Measurements from ENCODE around the gene ZNF485.
"Not testable (repeated sequence)": the region's sequence is repeated elsewhere in the genome, so short reads cannot be mapped to it uniquely, and the experiment has no call there.

Gene ZNF485

DNA sequence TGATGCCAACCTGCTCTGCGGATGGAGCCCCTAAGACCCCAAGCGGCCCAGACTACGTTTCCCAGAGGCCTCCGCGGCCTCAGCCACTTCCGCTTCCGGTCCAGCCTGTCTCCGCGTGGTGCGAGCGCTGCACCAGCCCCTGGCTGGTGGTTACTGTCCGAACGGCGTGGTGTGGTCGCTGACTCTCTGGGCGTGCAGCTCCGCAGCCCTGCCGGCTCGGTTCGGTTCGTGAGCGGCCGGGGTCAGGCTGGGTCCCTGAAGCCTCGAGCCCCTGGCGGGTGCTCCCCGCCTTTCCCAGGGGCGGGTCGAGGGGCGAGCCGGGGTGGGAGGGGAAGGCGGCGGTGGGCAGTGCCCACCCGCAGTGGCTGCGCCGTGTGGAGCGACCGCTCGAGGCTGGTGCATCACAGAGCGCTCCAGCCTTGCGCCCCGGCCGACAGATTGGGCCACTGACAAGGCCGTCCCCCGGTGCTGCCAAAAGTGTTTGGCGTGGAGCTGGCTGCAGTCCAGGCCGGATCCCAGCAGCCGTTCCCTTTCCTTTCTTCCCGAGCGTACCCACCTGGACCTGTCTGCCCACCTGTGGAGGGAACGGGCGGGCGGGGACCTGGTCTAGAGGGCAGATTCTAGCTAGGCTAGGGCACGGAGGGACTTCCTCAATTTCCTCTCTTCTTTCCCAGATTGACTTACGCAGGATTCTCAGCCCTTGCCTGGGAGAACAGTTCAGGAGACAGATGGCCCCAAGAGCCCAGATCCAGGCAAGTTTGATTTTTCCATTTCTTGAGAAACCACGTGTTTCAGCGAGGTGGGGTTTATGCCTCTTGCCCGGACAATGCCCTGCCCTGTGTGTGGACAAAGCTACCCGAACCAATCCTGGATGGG, at the start of gene ZNF485:
TSS of gene ZNF485 (plus strand) at position 116 of the 876 bp plus-strand sequence. CDS start at position 729, 613 bp downstream.
- peak; percentile 54 for DNase-seq (ENCODE audit: low read depth, low spot score)

DNA sequence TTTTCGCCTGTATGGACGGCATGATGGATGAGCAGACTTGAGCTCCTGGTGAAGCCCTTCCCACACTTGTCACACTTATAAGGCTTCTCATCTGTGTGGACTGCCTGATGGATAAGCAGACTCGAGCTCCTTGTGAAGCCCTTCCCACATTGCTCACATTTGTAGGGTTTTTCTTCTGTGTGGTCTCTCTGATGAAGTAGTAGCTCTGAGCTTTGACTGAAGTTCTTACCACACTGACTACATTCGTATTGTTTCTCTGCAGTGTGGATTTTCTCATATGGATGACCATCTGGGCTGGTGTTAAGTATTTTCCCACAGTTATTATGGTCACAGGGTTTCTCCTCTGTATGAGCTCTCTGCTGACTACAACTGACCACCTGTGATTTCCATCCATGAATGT, 49.0 kb upstream of the ZNF485 start:
- DNase-seq (ENCODE audit: low read depth, low spot score): no peak

DNA sequence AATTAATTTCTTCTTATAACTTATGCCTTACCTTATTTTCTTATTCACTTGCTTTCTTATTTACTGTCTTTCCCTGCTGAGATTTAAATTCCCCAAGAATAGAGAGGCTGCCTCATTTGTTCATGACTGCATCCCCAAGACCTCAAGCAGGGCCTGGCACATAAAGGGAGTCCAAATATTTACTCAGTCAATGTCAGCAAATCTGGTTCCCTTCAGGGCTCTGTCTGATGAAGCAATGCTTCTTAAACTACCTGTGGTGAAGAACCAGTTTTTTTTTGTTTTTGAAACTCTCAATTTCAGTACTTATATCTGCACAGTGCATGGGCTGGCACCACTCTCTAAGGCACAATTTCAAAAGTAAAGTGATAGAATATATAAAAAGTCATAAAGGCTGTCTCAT, 36.6 kb upstream of the ZNF485 start:
- DNase-seq (ENCODE audit: low read depth, low spot score): no peak

DNA sequence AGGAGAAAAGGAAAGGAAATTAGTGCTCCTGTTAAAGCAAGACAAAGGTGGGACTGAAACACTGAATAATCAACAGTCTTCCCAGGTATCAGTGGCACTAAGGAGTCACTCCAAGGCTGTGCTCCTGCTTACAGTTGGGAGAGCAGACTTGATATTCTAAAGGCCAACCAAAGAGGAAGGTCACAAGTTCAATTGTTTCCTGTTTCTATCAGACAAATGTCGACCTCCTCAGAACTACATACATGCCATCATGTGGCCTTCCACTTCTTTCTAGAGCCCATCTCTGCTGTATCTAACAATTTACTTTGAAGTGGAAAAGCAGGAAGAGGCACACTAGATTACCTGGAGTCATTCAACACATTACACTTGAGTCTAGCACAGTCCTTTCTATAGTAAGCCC, 35.3 kb upstream of the ZNF485 start:
- no peak for DNase-seq (ENCODE audit: low read depth, low spot score)

DNA sequence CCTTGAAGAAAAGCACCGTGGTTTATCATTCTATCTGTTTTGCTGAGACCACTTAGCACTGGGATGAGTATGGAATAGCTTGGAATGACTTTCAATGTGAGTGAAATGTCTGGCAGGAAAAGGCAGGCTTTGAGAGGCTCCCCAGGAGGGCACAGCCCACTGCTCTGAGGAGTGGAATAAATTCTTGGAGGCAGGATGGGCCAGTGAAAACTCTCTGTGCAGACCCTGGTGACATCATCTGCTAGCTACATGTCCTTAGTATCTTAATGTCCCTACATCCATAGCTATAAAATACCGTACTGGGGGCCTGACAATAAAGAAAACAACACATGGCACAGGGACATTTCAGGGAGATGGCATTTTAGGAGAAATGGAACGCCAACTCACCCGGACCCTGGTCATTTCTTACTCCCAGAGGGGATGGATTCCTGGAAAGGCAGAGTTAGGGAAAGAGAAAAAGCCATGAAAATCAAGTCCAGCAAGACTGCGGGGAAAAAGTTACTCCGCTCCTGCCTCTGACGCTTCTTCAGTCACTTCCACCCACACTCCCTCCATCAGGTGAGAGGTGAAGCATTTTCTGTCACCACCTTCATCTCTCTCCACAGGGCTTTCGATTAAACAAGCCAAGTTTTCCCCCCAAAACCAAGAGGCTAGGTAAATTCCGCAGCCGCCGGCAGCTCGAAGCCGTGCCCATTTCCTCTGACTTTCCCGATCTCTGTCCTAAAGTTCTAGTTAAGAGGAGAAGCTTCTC, 32.8 kb upstream of the ZNF485 start:
- no peak for DNase-seq (ENCODE audit: low read depth, low spot score)

DNA sequence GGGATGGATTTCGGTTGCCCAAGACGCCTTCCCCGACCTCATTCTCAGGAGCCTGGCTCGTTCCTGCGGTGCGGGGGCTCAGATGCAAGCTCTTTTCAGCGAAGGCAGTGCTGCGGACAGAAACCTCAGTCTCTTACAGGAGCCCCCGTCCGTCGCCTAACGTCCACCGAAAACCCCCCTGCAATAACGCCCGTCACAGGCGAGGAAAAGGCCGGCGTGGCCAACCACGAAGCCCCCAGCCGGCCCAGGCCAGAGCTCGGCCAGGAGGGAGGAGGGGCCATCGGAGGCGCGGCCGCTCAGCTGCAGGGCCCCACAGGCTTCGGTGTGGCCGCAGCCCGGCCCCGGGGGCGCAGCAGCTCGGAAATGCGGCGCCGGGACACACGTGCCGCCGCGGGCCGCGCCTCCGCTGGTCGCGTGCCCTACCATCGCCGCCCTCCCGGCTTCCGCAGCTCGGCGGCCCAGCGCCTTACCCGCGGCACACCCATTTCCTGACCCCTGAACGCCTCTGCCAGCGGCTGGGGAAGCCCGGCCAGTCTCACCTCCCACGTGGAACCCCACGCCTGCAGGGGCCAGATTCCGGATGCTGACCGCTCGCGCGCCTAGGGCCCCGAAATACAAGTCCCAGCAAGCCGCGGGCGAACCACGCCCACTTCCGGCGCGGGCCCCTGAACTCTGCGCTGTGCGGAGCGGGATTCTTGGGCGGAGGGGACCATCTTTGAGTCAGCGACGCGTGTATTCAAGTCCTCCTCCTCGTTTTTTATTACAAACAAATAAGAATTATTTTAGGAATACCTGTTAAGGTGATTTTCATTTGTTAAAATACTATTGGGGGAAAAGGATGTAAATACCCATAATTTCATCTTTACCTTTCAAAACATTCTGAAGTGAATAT, 32.0 kb upstream of the ZNF485 start, which contains the start of gene ZNF239:
TSS of gene ZNF239 (minus strand) at position 616 of the 892 bp plus-strand sequence. CDS start 16,537 bp downstream, outside the sequence.
- peak; percentile 57 for DNase-seq (ENCODE audit: low read depth, low spot score)

DNA sequence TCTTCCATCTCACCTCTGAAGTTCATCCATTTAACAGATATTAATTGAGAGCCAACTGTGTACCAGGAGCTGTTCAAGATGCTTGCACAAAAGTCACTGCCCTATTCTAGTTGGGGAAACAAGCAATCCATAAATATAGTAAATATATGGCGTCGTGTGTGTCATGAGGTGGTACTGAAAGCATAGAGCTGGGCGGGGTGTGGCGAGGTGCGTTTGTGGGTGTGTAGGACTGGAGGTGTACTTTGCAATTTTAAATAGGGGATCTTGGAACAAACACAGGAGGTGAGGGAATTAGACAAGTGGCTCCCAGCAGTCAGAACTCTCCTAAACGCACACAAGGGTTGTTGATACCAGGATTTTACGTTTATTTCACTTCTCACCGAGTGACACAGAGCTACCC, 31.3 kb upstream of the ZNF485 start:
- DNase-seq (ENCODE audit: low read depth, low spot score): no peak

DNA sequence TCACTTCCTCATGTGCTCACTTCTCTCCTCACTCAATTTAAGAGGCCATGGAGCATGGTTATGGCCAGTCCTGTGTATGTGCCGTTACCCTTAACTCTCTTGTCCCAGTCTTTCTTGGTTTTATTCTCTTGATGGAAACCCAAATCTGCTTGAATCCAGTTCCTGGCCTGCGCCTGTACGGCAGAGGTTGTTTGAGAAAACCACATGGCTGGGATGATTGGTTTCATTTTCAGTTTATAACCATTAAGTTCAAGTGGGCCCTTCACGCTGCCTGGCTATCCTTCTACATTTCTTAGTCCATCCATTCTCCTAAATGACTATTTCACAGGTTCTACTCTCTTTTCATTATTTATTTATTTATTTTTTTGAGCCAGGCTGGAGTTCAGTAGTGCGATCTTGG, 30.2 kb upstream of the ZNF485 start:
- no peak for DNase-seq (ENCODE audit: low read depth, low spot score)

DNA sequence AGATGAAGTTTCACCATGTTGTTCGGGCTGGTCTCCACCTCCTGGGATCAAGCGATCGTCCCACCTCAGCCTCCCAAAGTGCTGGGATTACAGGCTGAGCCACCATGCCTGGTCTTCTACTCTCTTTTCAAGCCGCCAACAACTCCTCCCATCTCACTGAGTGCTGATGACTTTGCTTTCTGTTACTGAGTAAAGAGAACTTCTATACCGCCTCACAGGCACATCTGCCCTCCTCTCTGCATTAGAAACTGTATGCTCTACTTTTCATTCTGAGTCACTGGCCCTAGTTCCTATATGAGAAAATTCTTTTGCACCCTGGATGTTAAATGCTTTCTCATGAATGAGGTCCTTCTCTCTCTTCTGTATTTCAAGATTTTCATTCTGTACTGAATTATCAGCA, 29.7 kb upstream of the ZNF485 start:
- no peak for DNase-seq (ENCODE audit: low read depth, low spot score)

DNA sequence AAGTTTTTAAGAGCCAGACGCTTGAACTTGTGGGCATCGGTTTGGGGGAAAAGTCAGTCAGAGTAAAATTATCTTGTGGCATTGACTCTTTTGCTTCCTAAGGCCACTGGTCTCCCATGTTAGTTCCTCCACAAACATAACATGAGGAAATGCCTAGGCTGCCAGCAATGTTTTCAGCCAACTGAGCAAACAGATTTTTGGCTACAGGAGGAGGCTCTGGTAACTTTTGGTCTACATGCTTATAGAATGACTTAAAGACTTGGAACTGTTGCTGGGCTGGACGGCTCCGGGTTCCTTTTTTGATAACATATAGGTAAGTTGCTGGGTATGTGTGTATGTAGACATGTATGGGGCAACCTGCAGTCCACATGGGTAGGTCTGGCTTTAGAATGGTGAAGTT, 22.2 kb upstream of the ZNF485 start:
- DNase-seq (ENCODE audit: low read depth, low spot score): no peak

DNA sequence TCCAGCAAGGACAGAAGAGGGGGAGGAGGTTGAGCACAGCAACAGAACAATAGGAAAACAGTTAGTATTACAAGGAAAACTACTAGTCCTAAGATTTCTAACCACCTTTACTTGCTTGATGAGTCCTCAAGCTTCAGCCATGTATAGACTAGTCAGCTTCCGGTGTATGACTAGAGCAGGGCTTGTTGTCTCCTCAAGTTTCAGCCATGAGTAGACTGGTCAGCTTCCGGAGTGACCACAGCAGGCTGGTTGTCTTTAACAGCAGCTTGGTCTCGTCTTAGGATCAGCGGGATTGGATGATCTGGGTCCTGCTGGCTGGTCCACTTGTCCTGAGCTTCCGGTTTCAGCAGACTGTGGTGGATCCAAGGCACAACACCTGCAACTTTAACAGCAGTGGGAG, 21.2 kb upstream of the ZNF485 start:
- no peak for DNase-seq (ENCODE audit: low read depth, low spot score)

DNA sequence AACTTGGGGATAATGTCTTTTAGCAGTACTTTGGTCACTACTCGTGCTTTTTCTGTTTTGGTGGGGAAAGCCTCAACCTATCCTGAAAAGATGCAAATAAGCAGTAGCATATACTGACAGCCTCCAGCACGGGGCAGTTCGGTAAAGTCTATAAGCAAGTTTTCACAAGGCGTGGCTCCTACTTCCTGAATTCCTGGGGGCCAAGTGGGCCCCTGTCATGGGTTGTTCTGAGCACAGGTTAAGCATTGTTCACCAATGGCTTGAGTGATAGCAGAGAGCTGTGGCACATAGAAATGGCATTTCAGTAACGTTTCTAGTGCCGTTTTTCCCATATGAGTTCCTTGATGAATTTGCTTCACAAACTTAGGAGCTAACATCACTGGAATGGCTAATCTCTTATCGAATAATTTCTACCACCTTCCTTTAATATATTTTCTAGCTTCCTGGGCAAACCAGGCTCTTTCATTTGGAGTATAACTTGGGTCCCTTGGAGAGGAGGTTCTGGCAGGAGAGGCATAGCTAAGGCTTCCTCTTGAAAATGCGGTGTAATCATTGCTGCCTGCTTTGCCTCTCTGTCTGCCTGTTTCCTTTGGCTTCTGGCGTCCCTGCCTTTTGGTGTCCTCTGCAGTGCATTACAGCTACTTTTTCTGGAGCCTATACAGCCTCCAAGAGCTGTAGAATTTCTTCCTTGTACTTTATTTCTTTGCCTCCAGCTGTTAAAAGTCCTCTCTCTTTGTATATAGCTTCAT, 20.1 kb upstream of the ZNF485 start:
- DNase-seq (ENCODE audit: low read depth, low spot score): no peak

DNA sequence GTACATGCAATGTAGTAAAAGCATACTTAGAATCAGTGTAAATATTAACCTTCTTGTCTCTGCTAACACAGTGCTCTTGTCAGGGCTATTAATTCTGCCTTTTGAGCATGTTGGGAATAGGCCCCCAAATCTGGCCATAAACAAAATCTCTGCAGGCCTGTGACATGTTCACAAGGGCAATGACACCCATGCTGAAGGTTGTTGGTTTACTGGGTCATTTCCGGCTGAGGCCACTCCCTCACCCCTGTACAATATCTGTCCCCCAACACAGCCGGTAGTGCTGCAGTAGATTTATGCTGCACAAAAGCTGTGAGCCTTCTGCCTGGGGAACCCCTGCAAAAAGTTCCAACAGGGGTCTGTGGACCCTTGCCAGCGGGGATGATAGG, 19.5 kb upstream of the ZNF485 start:
- DNase-seq (ENCODE audit: low read depth, low spot score): not testable (repeated sequence)

DNA sequence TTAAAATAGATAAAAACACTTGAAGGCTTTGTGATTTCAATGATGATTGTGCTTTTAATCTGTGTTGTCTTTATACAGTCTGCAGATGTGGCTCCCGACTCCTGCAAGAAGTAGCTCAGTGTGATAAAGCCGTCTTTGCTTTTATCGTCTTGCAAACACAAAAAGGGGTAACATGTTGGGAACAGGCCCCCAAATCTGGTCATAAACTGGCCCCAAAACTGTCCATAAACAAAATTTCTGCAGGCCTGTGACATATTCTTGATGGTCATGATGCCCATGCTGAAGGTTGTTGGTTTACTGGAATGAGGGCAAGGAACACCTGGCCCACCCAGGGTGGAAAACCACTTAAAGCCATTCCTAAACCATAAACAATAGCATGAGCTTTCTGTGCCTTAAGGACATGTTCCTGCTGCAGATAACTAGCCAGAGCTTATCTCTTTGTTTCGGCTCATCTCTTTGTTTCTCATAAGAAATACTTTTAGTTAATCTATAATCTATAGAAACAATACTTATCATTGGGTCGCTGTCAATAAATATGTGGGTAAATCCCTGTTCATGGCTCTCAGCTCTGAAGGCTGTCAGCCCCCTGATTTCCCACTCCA, 14.8 kb upstream of the ZNF485 start:
- DNase-seq (ENCODE audit: low read depth, low spot score): no peak

DNA sequence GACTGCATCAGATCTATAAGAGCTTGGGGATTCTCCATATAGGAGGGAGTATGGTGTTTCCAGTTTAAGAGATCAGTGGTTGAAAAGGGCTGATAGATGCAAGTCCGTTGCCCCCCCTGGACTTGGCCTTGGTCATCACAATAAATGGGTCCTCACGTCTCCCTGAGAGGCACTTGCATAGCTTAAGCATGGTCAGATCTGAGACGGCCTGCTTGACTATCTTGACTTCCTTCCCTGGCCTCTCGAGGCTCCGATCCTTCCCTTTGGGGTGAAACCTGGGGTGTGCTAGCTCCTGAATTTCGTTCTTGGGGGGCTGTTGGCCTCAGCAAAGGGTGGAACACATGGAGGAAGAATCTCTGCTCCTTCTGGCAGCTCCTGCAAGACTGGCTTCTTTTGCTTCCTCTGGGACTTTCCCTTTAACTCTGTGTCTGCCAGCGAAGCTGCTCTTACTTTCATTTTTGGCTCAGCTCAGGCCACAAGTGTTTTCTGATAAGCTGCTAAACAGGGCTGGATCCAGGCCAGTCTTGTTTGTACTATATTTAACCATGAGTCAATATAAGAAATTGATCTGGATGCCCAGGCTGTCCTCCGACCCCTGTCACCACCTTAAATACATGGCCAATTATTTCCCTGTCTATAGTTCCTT, 11.2 kb upstream of the ZNF485 start:
- DNase-seq (ENCODE audit: low read depth, low spot score): no peak

DNA sequence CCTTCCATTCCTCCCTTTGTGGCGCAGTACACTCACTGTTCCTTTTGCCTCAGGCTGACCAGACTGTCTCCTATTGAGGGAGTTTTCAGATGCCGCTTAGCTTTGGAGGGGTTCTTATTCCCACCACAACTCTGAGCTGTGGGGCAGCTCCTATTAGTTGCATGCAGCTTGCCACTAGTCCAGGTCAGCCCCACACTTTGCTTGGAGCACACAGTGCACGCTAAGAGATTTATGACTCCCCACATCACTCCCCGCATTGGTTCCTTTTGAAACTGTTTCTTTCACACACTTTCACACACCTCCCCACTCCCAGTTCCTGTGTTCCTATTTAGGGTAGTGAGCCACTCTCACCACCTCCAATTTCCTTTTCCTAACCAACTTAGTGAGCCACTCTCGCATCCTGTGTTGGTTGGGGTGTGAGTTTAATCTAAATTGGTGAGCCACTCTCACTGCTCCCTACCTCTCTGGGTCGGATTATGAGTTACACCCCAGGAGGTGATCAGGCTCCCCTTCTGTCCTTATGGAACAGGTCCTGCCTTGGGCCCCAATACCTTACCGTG, 10.4 kb upstream of the ZNF485 start:
- no peak for DNase-seq (ENCODE audit: low read depth, low spot score)

DNA sequence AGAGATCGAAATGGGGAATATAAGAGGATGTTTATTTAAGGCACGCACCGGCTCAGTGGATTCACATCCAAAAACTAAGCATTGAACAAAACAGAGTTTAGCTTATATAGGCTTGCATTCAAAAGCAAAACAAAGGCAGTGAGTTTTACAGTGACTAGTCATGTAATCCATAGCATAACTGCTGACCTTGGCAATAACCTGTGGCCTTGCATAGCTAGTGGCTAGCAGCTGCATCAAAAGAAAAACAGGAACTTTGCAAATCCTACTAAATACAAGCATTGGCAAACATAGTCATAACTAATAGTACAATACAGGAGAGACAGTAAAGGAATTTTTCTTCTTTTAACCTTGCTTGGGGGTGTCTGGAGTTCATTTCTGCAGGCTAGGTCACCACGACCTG, 9.7 kb upstream of the ZNF485 start:
- no peak for DNase-seq (ENCODE audit: low read depth, low spot score)

DNA sequence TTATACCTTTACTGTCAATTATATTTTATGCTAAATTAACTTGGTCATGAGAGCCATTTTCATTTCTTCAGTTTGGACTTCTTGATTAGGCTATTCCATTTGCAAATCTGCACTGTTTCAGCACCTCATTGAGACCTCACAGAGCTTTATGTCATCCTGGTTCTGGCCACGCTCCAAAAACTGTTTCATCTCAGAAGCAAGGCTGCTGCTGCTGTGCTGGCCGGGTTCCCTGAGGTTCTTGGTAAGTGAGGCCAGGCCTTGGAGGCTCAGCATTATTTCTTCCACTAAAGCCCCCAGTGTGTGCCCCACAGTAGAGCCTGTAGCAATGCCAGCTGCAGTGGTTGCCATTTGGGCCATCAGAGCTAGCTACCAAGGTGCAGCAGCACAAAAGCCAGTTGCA, 7.8 kb upstream of the ZNF485 start:
- no peak for DNase-seq (ENCODE audit: low read depth, low spot score)

DNA sequence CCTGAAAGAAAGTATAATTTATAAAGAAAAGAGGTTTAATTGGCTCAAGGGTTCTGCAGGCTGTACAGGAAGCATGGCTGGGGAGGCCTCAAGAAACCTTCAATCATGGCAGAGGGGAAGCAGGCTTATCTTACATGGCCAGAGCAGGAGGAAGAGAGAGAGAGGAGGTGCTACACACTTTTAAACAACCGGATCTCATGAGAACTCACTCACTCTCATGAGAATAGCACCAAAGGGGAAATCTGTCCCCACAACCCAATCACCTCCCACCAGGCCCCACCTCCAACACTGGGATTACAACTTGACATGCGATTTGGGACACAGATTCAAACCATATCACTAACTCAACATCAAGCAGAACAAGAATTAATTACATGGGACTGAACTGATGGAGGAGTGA, 6.9 kb upstream of the ZNF485 start:
- DNase-seq (ENCODE audit: low read depth, low spot score): no peak

DNA sequence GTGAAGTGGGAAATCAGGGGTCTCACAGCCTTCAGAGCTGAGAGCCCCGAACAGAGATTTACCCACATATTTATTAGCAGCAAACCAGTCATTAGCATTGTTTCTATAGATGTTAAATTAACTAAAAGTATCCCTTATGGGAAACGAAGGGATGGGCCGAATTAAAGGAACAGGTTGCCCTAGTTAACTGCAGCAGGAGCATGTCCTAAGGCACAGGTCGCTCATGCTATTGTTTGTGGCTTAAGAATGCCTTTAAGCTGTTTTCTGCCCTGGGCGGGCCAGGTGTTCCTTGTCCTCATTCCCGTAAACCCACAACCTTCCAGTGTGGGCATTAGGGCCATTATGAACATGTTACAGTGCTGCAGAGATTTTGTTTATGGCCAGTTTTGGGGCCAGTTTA, 4.7 kb upstream of the ZNF485 start:
- DNase-seq (ENCODE audit: low read depth, low spot score): not testable (repeated sequence)

All from iPS DF 19.7 (cell line).